HFFc6 (cell line): ENCODE results near the gene FKBP1A. TPM values are rescaled to one million over a fixed set of nuclear protein-coding genes. Genes with fewer than 3 reads are reported as not detected.

Source experiments
- DNase-seq: peaks from one replicate; pipeline ENCODE4 v3.0.0-alpha.2; 2018
- H3K27ac Mint-ChIP-seq: 2 replicates; pipeline ENCODE4 v1.8.0; 2020; ENCODE audit warnings: mild to moderate bottlenecking, mixed read lengths
- H3K27me3 Mint-ChIP-seq: 2 replicates; pipeline ENCODE4 v1.8.0; 2021; ENCODE audit warnings: mild to moderate bottlenecking, moderate library complexity, mixed read lengths; ENCODE audit not compliant: insufficient read depth
- H3K36me3 Mint-ChIP-seq: 2 replicates; pipeline ENCODE4 v1.8.0; 2021; ENCODE audit warnings: low read depth, mixed read lengths
- H3K4me1 Mint-ChIP-seq: 2 replicates; pipeline ENCODE4 v1.8.0; 2020; ENCODE audit warnings: low read depth, mixed read lengths
- H3K4me3 Mint-ChIP-seq: 2 replicates; pipeline ENCODE4 v1.8.0; 2020; ENCODE audit warnings: mild to moderate bottlenecking, moderate library complexity, mixed read lengths
- H3K9me3 Mint-ChIP-seq: 2 replicates; pipeline ENCODE4 v1.8.0; 2020; ENCODE audit warnings: mild to moderate bottlenecking, mixed read lengths
- total RNA-seq, 6 experiments: library from RNA; stranded (reverse); fragmentation: NEBNext Ultra II Directional; extraction: Animal tissue kit (Norgen Biotek cat#: 25700); gene quantifications; 2 replicates in 1 of 6; 3 replicates in 5 of 6; pipeline ENCODE4 v1.2.3, GENCODE V29; 2021
- TF ChIP-seq, protein P1 (sequence below): fragments of 200-600 bp; sonication (generic); IDR thresholded peaks from 2 replicates; pipeline ENCODE4 v1.5.0; 2021; ENCODE audit warnings: antibody characterized with exemption, mild to moderate bottlenecking

FKBP1A gene
- total RNA-seq, 6 experiments from 2014 or later = 437 to 543 (median 491) TPM

DNA sequence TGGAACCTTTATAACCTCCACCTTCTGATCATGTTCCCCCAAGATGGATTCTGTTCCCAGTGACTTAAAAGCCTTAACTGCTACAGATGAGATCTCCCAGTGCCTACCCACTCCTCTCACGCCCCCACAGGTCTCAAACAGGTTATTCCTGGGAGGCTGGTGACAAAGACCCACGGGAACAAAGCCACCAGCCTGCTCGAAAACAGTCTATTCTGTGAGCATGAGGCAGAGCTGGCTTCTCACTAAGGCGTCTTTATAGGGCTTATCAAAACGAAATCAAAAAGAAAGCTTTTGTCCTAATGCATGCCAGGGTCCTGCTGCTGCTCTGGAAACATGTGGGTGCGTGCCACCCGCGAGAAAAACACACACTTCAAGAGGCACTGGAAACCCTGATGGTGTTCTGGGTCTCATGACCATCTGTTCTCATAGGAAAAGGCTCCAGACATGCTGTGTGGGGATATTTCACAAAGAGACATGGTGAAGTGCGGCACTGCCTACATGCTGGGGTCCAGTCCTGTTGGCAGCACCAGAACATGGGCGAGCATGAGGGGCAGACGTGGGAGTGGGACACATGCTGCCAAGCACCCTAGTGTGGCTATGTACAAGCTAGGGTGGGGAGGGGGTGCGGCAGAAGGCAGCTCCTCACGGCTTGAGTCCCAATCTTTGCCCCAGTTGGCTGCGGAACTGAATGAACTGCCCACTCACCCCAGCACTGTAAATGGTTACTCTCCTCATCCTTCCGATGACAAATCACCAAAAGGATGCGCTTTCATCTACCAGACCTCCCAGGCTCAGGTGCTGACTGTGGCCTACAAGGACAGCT lies 2.1 kb downstream of the FKBP1A start:
- DNase-seq = no peak
- Mint-ChIP-seq H3K27me3 (no peaks in the 10 kb centered on the region), H3K27ac (peak overlapping the region; percentile 87), H3K4me3 (peak overlapping the region; percentile 95), H3K4me1 (peaks cover 82% of the 10 kb centered on the region), H3K9me3 (no peaks in the 10 kb centered on the region), H3K36me3 (peaks cover 11% of the 10 kb centered on the region; the same call in 1 of the 2 replicates)
- TF ChIP-seq, protein P1, sequence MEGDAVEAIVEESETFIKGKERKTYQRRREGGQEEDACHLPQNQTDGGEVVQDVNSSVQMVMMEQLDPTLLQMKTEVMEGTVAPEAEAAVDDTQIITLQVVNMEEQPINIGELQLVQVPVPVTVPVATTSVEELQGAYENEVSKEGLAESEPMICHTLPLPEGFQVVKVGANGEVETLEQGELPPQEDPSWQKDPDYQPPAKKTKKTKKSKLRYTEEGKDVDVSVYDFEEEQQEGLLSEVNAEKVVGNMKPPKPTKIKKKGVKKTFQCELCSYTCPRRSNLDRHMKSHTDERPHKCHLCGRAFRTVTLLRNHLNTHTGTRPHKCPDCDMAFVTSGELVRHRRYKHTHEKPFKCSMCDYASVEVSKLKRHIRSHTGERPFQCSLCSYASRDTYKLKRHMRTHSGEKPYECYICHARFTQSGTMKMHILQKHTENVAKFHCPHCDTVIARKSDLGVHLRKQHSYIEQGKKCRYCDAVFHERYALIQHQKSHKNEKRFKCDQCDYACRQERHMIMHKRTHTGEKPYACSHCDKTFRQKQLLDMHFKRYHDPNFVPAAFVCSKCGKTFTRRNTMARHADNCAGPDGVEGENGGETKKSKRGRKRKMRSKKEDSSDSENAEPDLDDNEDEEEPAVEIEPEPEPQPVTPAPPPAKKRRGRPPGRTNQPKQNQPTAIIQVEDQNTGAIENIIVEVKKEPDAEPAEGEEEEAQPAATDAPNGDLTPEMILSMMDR = no peak

DNA sequence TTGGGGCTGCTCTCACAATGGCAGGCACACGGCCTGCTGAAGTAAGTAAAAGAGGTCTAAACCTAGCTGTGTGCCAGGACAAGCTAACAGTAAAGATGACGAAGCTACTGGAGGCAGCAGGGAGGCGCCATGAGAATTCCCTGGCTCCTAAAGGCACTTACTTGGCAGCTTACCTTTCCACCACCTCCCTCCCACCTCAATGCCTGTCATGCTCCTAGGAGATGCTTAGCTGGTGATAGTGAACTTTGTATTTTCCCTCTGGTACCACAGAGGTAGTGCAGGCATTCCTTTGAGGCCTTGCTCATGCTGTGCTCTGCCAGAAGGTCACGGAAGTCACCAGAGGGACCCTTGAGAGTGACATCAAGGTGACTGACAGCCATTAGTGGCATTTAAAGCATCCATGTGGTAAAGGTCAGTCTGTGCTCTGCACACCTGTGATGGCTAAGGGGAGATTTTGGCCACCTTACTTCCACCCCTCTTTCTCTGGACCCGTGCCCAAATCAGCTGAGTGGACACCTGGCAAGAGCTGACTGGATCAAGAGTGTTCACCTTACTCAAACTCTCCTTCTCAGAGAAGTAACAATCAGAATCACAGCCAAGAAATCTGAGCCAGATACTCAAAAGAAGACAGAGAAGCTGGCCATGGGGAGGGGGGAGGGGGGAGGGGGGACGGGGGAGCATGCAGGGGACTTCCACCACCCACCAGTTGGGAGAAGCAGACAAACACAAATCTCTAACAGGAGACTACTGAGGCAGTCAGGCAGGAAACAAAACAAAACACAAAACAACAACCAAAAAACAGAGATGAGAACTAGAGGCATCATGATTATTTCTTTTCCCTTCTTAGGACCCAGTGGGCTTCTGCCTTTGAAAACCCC lies 2.9 kb downstream of the FKBP1A start:
- Mint-ChIP-seq H3K4me3 (peak overlapping the region; percentile 95), H3K4me1 (peaks cover 81% of the 10 kb centered on the region), H3K27me3 (no peaks in the 10 kb centered on the region), H3K27ac (peak overlapping the region; percentile 55), H3K9me3 (no peaks in the 10 kb centered on the region), H3K36me3 (peaks cover 11% of the 10 kb centered on the region; the same call in 1 of the 2 replicates)
- TF ChIP-seq, protein P1 = no peak
- DNase-seq = no peak

DNA sequence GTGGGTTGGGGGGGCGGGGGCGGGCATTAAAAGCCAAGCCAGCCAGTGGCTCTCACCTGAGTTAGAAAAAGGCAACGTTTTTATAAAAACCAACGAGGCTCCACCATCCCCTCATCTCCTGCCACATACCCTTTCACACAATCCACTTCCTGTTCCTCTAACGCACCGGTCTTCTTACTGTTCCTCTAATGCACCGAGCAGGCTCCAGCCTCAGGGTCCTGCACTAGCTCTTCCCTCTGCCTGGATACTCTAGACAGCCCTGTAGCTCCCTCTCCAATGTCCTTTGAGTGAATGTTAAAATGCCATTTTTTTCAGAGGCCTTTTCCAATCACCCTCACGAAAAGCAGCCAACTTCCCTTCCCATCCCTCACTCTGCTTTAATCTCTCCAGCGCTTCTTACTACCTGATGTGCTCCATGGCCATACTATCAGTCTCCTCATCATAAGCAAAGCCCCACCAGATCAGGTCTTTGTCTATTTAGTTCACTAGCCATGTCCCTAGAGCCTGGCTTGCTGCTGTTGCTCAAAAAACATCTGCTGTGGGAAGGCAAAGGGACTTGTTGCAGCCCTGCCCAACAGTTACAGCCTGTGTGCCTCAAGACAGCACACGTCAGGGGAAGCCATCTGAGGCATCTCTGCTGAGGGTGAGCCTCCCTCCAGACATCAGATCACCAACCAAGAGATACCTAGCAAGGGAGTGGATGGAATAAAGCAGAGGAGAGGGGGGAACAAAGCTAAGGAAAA lies 3.9 kb downstream of the FKBP1A start:
- TF ChIP-seq, protein P1 = no peak
- H3K4me1 Mint-ChIP-seq = peaks cover 86% of the 10 kb centered on the region
- peak overlapping the region; percentile 45 for H3K4me3 Mint-ChIP-seq

DNA sequence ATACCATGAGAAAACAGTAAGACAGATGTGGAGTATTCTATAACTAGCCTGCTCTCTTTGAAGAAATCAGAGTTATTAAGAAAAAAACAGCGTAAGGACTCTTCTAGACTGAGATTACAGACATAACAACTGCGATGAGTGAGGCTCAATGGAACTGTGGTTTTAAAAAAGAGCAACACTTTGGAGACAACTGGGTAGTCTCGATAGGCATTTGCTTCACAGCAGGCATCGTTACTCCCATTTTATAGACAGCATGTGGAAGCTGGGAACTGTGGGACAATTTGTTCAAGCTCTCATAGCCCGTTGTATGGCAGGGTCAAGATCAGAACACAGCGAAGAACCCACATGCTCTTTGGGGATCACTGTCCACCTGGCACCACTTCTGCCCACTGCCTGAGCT lies 4.6 kb downstream of the FKBP1A start:
- Mint-ChIP-seq H3K36me3 (peaks cover 11% of the 10 kb centered on the region; the same call in 1 of the 2 replicates), H3K4me1 (peaks cover 86% of the 10 kb centered on the region), H3K4me3 (no peak overlapping the region), H3K27me3 (no peaks in the 10 kb centered on the region), H3K27ac (peak overlapping the region; percentile 48), H3K9me3 (no peaks in the 10 kb centered on the region)
- DNase-seq = no peak
- TF ChIP-seq, protein P1 = no peak

More for the DNA sequence above, 3.9 kb downstream of the FKBP1A start:
- Mint-ChIP-seq H3K27ac (peak overlapping the region; percentile 71), H3K27me3 (no peaks in the 10 kb centered on the region), H3K36me3 (peaks cover 11% of the 10 kb centered on the region; the same call in 1 of the 2 replicates), H3K9me3 (no peaks in the 10 kb centered on the region)
- no peak for DNase-seq

DNA sequence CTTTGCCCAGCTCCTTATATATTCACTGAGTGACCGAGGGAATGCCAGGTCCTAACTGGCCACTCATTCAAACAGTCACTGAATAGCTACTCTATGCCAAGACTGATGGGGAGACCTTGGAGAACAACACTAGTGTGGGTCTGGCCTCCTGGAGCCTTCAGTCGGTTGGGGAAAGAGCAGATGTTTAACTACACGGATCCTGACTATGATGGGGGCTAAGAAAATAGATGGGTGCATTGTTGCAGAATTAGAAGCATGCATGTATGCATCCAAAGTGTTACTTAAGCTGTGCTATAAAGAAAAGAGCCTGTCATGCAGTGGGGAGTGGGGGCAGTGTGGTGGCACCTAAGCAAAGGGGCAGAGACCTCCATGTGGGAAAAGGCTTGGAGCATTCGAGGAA lies 6.5 kb downstream of the FKBP1A start:
- peaks cover 94% of the 10 kb centered on the region for H3K4me1 Mint-ChIP-seq
- H3K9me3 Mint-ChIP-seq = no peaks in the 10 kb centered on the region
- no peaks in the 10 kb centered on the region for H3K27me3 Mint-ChIP-seq
- peaks cover 11% of the 10 kb centered on the region; the same call in 1 of the 2 replicates for H3K36me3 Mint-ChIP-seq
- TF ChIP-seq, protein P1 = no peak
- H3K27ac Mint-ChIP-seq = peak overlapping the region; percentile 30; the same call in 1 of the 2 replicates
- no peak overlapping the region for H3K4me3 Mint-ChIP-seq
- DNase-seq = no peak
